SW 1271 (cell line): Measurements from ENCODE around the gene ZP3.
"Not testable (repeated sequence)": the region's sequence is repeated elsewhere in the genome, so short reads cannot be mapped to it uniquely, and the experiment has no call there.

Source experiments
- DNase-seq, 2 experiments: peaks; one replicate each; lab custom pipeline; 2025; lab: John Stamatoyannopoulos, UW

Gene ZP3

DNA sequence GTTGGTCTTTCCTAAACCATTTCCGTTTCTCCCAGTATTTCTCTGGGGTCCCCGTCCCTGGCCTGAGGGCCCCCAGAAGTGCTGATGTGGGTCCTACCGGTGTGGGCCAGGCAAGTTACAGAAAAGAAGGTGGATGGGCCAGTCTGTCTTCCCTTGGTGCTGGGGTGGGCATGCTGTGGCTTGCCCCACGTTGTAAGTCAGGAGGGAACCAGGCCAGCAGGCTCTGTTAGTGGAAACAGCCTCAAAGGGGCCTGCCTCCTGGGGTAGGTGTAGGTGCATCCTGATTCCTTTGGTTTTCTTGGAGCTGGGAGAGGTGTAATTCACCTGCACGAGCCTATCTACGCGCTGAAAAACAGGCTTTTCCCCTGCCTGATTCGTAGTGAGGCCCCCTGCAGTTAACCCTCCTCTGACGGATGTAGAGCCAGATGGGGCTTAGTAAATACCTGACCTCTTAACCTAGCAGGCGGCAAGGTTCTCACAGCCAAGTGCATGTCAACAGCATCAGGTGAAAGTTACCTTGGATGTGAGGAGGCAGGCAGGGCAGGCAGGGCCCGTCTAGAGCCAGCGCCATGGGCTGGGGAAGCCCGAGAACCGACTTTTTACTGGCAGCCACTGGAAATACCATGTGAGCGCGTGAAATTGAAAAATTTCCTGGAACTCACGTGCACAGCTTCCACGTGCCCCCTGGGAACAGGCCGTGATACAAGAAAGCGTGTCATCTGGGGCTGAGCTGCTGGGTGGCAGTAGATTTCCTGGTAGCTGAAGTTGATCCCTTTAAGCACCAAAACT lies 61.3 kb downstream of the ZP3 start:
- not testable (repeated sequence) for DNase-seq

DNA sequence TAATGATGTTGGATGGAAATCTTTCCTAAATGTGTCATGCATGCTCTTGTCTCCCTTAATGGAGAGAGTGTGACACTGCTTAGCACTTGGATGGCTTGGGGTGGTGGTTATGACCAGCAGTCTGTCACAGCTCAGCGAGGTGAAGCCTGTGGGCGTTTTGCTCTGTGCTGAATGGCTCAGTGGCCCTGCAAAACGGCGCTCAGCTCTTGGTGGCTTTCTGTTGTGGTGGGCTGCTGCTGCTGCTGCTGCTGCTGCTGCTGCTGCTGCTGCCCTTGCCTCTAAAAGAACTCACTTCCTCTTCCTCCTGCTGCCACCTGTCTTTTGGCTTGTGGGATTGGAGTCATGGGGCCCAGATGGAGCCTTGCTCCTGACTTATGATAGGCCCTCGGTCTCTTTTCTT lies 61.9 kb downstream of the ZP3 start:
- DNase-seq, result not testable (repeated sequence)

DNA sequence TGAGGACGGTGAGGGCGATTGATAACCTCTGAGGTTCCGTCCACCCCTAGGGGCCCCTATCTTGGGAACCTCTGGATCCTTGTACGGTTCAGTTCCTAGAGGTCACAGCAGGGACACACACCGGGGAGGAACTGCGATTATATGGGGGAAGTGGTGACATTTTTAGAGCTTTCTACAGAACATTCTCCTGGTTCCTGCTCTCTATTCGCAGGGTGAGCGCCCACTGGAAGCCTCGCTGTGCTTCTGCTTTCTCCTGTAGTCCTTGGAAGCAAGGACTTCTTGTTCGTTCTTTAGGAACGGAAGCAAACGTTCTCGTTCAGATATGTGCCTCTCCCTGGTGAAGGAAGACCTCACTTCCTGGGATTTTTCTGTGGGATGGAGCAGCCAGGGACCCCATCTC lies 63.2 kb downstream of the ZP3 start:
- DNase-seq, result not testable (repeated sequence)
